Esophagus squamous epithelium (tissue), 4 donors: ENCODE measurements around the gene CCDC88C.

Source experiments
- POLR2A ChIP-seq, 4 donors: fragments of 450-650 bp; IDR thresholded peaks; one replicate each; pipeline ENCODE4 v1.6.1; 2017; ENCODE audit warnings: antibody characterized with exemption in 4 of 4, mild to moderate bottlenecking in 4 of 4, moderate library complexity in 3 of 4
- TF ChIP-seq, protein P1 (sequence below), 6 experiments: fragments of 450-650 bp in 4 of 6; fragments of 200-600 bp in 2 of 6; sonication (generic) in 2 of 6; IDR thresholded peaks; one replicate each; pipeline ENCODE4 v1.5.1; 2016 to 2019; ENCODE audit warnings: antibody characterized with exemption in 6 of 6, mild to moderate bottlenecking in 4 of 6, moderate library complexity in 4 of 6

DNA sequence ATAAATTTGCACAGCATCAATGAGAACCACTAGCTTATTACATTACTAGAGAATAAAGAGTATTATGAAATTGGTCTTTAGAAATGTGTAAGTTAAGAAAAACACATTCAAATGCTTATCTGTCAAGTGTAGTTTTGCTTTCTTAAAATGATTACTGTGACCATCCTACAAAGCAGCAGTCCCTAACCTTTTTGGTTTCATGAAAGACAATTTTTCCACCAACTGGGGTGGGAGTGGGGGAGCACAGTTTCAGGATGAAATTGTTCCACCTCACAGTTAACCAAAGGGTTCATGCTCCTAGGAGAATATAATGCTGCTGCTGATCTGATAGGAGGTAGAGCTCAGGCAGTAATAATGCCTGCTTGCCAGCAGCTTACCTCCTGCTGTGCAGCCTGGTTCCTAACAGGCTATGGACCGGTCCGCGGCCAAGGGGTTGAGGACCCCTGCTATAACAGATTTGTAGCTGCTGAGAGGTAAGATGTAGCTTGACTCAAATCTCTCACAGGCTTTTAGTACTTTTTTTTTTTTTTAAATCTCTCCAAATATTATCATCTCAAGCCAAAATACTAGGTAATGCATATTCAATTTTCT, 47.1 kb upstream of the CCDC88C start:
- TF ChIP-seq, protein P1, sequence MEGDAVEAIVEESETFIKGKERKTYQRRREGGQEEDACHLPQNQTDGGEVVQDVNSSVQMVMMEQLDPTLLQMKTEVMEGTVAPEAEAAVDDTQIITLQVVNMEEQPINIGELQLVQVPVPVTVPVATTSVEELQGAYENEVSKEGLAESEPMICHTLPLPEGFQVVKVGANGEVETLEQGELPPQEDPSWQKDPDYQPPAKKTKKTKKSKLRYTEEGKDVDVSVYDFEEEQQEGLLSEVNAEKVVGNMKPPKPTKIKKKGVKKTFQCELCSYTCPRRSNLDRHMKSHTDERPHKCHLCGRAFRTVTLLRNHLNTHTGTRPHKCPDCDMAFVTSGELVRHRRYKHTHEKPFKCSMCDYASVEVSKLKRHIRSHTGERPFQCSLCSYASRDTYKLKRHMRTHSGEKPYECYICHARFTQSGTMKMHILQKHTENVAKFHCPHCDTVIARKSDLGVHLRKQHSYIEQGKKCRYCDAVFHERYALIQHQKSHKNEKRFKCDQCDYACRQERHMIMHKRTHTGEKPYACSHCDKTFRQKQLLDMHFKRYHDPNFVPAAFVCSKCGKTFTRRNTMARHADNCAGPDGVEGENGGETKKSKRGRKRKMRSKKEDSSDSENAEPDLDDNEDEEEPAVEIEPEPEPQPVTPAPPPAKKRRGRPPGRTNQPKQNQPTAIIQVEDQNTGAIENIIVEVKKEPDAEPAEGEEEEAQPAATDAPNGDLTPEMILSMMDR (IDR thresholded peaks at IDR 0.05): no peak
- no peak for TF ChIP-seq POLR2A (IDR thresholded peaks at IDR 0.05)
